Transverse colon (tissue), 4 donors: ENCODE measurements around the gene ZNF334.

Source experiments
- CTCF ChIP-seq, 5 experiments: fragments of 200-600 bp in 3 of 5; fragments of 450-650 bp in 2 of 5; sonication (generic) in 3 of 5; IDR thresholded peaks; 1 replicate in 2 of 5; 2 replicates in 3 of 5; pipeline ENCODE4 v1.5.1; 2016 to 2017; ENCODE audit warnings: antibody characterized with exemption in 5 of 5, inconsistent platforms in 3 of 5, mild to moderate bottlenecking in 2 of 5, moderate library complexity in 1 of 5
- EP300 ChIP-seq: sonication (generic); formaldehyde crosslinking; IDR thresholded peaks from one replicate; pipeline ENCODE4 v1.6.1; 2017; ENCODE audit warnings: antibody characterized with exemption, low read depth
- POLR2A ChIP-seq: fragments of 450-650 bp; IDR thresholded peaks from one replicate; pipeline ENCODE4 v1.6.1; 2016; ENCODE audit warnings: antibody characterized with exemption, mild to moderate bottlenecking, moderate library complexity
- POLR2AphosphoS5 ChIP-seq, 3 donors: sonication (generic); formaldehyde crosslinking; IDR thresholded peaks; one replicate each; pipeline ENCODE4 v1.6.1; 2016; ENCODE audit warnings: antibody characterized with exemption in 3 of 3

GRCh38 chr20:46509523-46509922, 3.8 kb downstream of the ZNF334 start:
- TF ChIP-seq CTCF (IDR thresholded peaks at IDR 0.05) (no peak), POLR2A (no peak), EP300 (no peak), POLR2AphosphoS5 (IDR thresholded peaks at IDR 0.05) (no peak)
